ENCODE results near the gene OR2V1. TPM values are rescaled to one million over a fixed set of nuclear protein-coding genes. Genes with fewer than 3 reads are reported as not detected.

Gene OR2V1, protein sequence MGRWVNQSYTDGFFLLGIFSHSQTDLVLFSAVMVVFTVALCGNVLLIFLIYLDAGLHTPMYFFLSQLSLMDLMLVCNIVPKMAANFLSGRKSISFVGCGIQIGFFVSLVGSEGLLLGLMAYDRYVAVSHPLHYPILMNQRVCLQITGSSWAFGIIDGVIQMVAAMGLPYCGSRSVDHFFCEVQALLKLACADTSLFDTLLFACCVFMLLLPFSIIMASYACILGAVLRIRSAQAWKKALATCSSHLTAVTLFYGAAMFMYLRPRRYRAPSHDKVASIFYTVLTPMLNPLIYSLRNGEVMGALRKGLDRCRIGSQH
- total RNA-seq = not detected in 2 replicates

DNA sequence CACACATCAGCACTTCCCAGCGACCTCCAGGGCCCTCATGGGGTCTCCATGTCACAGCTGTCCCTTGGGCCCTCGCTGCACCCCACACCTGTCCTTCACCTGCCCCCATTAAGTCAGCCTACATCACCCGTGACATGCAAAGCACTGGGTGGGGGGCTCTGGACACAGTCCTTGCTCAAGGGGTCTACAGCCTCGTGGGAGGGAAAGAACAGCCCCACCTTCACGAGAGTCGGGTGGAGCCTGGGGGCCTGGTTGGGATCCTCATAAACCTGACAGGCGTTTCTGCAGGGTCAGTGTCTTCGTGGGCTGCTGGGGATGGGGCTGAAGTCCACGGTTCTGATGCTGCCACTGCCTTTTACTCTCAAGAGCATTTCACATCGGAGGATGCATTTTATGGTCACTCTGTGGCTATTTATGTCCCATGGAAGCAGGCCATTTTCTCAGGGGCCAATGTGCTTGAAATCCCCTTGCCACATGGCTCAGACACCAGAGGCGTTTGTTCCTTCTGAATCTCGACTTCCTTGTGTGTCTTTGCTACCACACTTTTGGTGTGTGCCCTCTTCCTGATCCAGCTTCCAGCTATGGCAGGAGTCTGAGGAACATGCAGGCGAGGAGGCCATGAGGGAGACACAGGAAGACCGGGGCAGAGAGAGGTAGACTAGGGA lies at the start of gene OR2V1:
Gene OR2V1 (minus strand): TSS at position 338 of the 665 bp plus-strand sequence. CDS start 5,865 bp downstream, outside the sequence.

DNA sequence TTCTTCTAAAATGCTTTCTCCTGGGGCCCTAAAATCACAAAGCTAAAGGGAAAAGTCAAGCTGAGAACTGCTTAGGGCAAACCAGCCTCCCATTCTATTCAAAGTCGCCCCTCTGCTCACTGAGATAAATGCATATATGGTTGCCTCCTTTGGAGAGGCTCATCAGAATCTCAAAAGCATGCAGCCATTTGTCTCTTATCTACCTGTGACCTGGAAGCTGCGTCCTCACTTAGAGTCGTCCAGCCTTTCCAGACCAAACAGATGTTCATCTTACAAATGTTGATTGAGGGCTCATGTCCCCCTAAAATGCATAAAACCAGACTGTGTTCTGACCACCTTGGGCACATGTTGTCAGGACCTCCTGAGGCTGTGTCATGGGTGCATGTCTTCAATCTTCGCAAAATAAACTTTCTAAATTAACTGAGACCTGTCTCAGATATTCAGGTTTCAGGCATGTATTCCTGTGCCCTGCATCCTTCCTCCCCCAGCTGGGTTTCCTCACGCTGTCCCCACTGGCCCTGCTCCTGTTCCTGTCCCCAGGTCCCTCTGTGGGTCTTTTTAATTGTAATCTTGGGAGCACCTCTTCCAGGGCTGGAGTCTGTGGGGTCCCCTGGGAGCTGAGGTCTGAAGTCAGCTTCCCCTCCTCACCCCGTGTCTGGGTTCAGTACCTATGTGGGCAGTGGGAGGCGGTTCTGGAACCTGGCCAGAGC lies 16.1 kb upstream of the OR2V1 start, which contains the start of gene OR2V2:
Gene OR2V2 (plus strand): TSS at position 660 of the 710 bp plus-strand sequence. CDS start 7,357 bp downstream, outside the sequence.

Other genes with a start within 250 kb of the OR2V1 start
- not detected in 2 replicates for gene BTNL8, start 232.0 kb downstream of the OR2V1 start, total RNA-seq
- not detected in 2 replicates for gene BTNL3, start 142.3 kb downstream of the OR2V1 start, total RNA-seq
- not detected in 2 replicates for gene BTNL9, start 90.9 kb downstream of the OR2V1 start, total RNA-seq
- not detected in 2 replicates for gene OR2V2, start 16.4 kb upstream of the OR2V1 start, total RNA-seq
- 0.30 and 0.69 TPM in 2 replicates for gene TRIM7, start 74.0 kb upstream of the OR2V1 start, total RNA-seq
- gene TRIM41, start 92.1 kb upstream of the OR2V1 start, total RNA-seq = 11.9 and 12.9 TPM in 2 replicates
- 2,845 and 3,221 TPM in 2 replicates for gene RACK1, start 112.7 kb upstream of the OR2V1 start, total RNA-seq
- gene TRIM52, start 130.0 kb upstream of the OR2V1 start, total RNA-seq = 7.4 and 12.1 TPM in 2 replicates
- not detected in 2 replicates for gene OR4F3, start 236.1 kb upstream of the OR2V1 start, total RNA-seq

All from smooth muscle cell of the umbilical artery (primary cell).